Measurements from ENCODE around the gene INPP5K.
"Not testable (repeated sequence)": the region's sequence is repeated elsewhere in the genome, so short reads cannot be mapped to it uniquely, and the experiment has no call there.

The INPP5K gene

GRCh38 chr17:1546292-1546922 is 30.0 kb upstream of the INPP5K start:
- no peak for DNase-seq

- no peak for DNase-seq
Measured at GRCh38 chr17:1545618-1546017, 29.2 kb upstream of the INPP5K start.

GRCh38 chr17:1542316-1542715 is 25.9 kb upstream of the INPP5K start:
- no peak for DNase-seq

GRCh38 chr17:1541367-1541904 is 25.0 kb upstream of the INPP5K start:
- DNase-seq: no peak

GRCh38 chr17:1539811-1540210 is 23.4 kb upstream of the INPP5K start:
- DNase-seq: no peak

GRCh38 chr17:1535737-1536136 is 19.3 kb upstream of the INPP5K start:
- no peak for DNase-seq

- no peak for DNase-seq
Measured at GRCh38 chr17:1533661-1534325, 17.4 kb upstream of the INPP5K start.

- no peak for DNase-seq
Measured at GRCh38 chr17:1532836-1533602, 16.6 kb upstream of the INPP5K start.

GRCh38 chr17:1529863-1530262 is 13.5 kb upstream of the INPP5K start:
- DNase-seq: no peak

- not testable (repeated sequence) for DNase-seq
Measured at GRCh38 chr17:1526876-1527275, 10.5 kb upstream of the INPP5K start.

GRCh38 chr17:1522626-1523025 is 6.2 kb upstream of the INPP5K start:
- no peak for DNase-seq

- no peak for DNase-seq
Measured at GRCh38 chr17:1521086-1521640, 4.8 kb upstream of the INPP5K start.

- no peak for DNase-seq
Measured at GRCh38 chr17:1519678-1520077, 3.3 kb upstream of the INPP5K start.

- DNase-seq: no peak
Measured at GRCh38 chr17:1518410-1518809, 2.0 kb upstream of the INPP5K start.

GRCh38 chr17:1515640-1516387 is 598 bp downstream of the INPP5K start:
- DNase-seq: no peak

- DNase-seq: no peak
Measured at GRCh38 chr17:1512351-1512750, 4.1 kb downstream of the INPP5K start.

- no peak for DNase-seq
Measured at GRCh38 chr17:1511756-1512321, 4.6 kb downstream of the INPP5K start.

- DNase-seq: no peak
Measured at GRCh38 chr17:1511290-1511689, 5.1 kb downstream of the INPP5K start.

- DNase-seq: no peak
Measured at GRCh38 chr17:1509290-1509881, 7.0 kb downstream of the INPP5K start.

- not testable (repeated sequence) for DNase-seq
Measured at GRCh38 chr17:1508709-1509108, 7.7 kb downstream of the INPP5K start.

- DNase-seq: no peak
Measured at GRCh38 chr17:1506649-1507267, 9.7 kb downstream of the INPP5K start.

- no peak for DNase-seq
Measured at GRCh38 chr17:1505586-1505985, 10.8 kb downstream of the INPP5K start.
